Measurements from ENCODE around the gene GET3. TPM values are rescaled to one million over a fixed set of nuclear protein-coding genes. Genes with fewer than 3 reads are reported as not detected.
A peak's percentile ranks its signal among the peaks of the same experiment; 100 is the strongest.
"Not testable (repeated sequence)": the region's sequence is repeated elsewhere in the genome, so short reads cannot be mapped to it uniquely, and the experiment has no call there.

Gene GET3
- total RNA-seq (2014; rRNA removed), result 136 and 155 TPM in 2 replicates
- polyA plus RNA-seq (2012), result 211 TPM

- DNase-seq (ENCODE audit: low read depth), result peak; percentile 100
Measured at GRCh38 chr19:12736995-12737834, at the start of gene GET3. Gene GET3 (plus strand): TSS chr19:12737497. CDS start chr19:12737506, 9 bp downstream.

GRCh38 chr19:12689012-12689411 lies 48.3 kb upstream of the GET3 start:
- no peak for DNase-seq (ENCODE audit: low read depth)

GRCh38 chr19:12689581-12690216 lies 47.6 kb upstream of the GET3 start:
- DNase-seq (ENCODE audit: low read depth), result no peak

- no peak for DNase-seq (ENCODE audit: low read depth)
Measured at GRCh38 chr19:12692960-12693359, 44.3 kb upstream of the GET3 start.

GRCh38 chr19:12694641-12695040 lies 42.7 kb upstream of the GET3 start:
- DNase-seq (ENCODE audit: low read depth), result no peak

- no peak for DNase-seq (ENCODE audit: low read depth)
Measured at GRCh38 chr19:12695096-12695495, 42.2 kb upstream of the GET3 start.

GRCh38 chr19:12695514-12695913 lies 41.8 kb upstream of the GET3 start:
- DNase-seq (ENCODE audit: low read depth), result no peak

- no peak for DNase-seq (ENCODE audit: low read depth)
Measured at GRCh38 chr19:12695997-12696365, 41.3 kb upstream of the GET3 start.

GRCh38 chr19:12696366-12697335 lies 40.6 kb upstream of the GET3 start, which contains the start of gene FBXW9:
Gene FBXW9 (minus strand): TSS chr19:12696631. CDS start chr19:12696581, 50 bp downstream.
- DNase-seq (ENCODE audit: low read depth), result peak; percentile 93

GRCh38 chr19:12697425-12697824 lies 39.9 kb upstream of the GET3 start:
- not testable (repeated sequence) for DNase-seq (ENCODE audit: low read depth)

- no peak for DNase-seq (ENCODE audit: low read depth)
Measured at GRCh38 chr19:12698138-12698537, 39.2 kb upstream of the GET3 start.

- DNase-seq (ENCODE audit: low read depth), result no peak
Measured at GRCh38 chr19:12701596-12702282, 35.6 kb upstream of the GET3 start.

GRCh38 chr19:12703046-12703445 lies 34.3 kb upstream of the GET3 start:
- peak; percentile 57 for DNase-seq (ENCODE audit: low read depth)

GRCh38 chr19:12705169-12705568 lies 32.1 kb upstream of the GET3 start:
- no peak for DNase-seq (ENCODE audit: low read depth)

GRCh38 chr19:12705654-12706331 lies 31.5 kb upstream of the GET3 start:
- no peak for DNase-seq (ENCODE audit: low read depth)

- no peak for DNase-seq (ENCODE audit: low read depth)
Measured at GRCh38 chr19:12706332-12706718, 31.0 kb upstream of the GET3 start.

GRCh38 chr19:12708641-12709040 lies 28.7 kb upstream of the GET3 start:
- no peak for DNase-seq (ENCODE audit: low read depth)

GRCh38 chr19:12711187-12711586 lies 26.1 kb upstream of the GET3 start:
- no peak for DNase-seq (ENCODE audit: low read depth)

- not testable (repeated sequence) for DNase-seq (ENCODE audit: low read depth)
Measured at GRCh38 chr19:12712077-12712476, 25.2 kb upstream of the GET3 start.

GRCh38 chr19:12713304-12713703 lies 24.0 kb upstream of the GET3 start:
- not testable (repeated sequence) for DNase-seq (ENCODE audit: low read depth)

Measured in LHCN-M2 (cell line).